Thyroid gland (tissue), 4 donors: Measurements from ENCODE around the gene F10. TPM values are rescaled to one million over a fixed set of nuclear protein-coding genes. Genes with fewer than 3 reads are reported as not detected.
"Not testable (repeated sequence)": the region's sequence is repeated elsewhere in the genome, so short reads cannot be mapped to it uniquely, and the experiment has no call there.

Experiments used
- DNase-seq, 2 donors: peaks; one replicate each; pipeline ENCODE4 v3.0.0-alpha.2; 2019
- H3K27ac ChIP-seq, 3 donors: fragments of 200-600 bp; sonication (generic); 1 replicate in 2 of 3; 2 replicates in 1 of 3; pipeline ENCODE4 v1.5.1; 2016 to 2019; ENCODE audit warnings: mild to moderate bottlenecking in 1 of 3, moderate library complexity in 1 of 3
- H3K27me3 ChIP-seq: fragments of 200-600 bp; sonication (generic); one replicate; pipeline ENCODE4 v1.5.1; 2019
- H3K36me3 ChIP-seq, 2 donors: fragments of 200-600 bp; sonication (generic); one replicate each; pipeline ENCODE4 v1.5.1; 2016 to 2019
- H3K4me1 ChIP-seq, 2 donors: fragments of 200-600 bp; sonication (generic); one replicate each; pipeline ENCODE4 v1.5.1; 2017 to 2019
- H3K4me3 ChIP-seq, 3 donors: fragments of 200-600 bp; sonication (generic); replicated peaks in 1 of 3; 1 replicate in 2 of 3; 2 replicates in 1 of 3; pipeline ENCODE4 v1.5.1; 2016; ENCODE audit warnings: mild to moderate bottlenecking in 1 of 3
- H3K9me3 ChIP-seq: fragments of 200-600 bp; sonication (generic); one replicate; pipeline ENCODE4 v1.5.1; 2017
- POLR2A ChIP-seq, 2 donors: fragments of 450-650 bp; IDR thresholded peaks; one replicate each; pipeline ENCODE4 v1.6.1; 2017; ENCODE audit warnings: antibody characterized with exemption in 2 of 2, mild to moderate bottlenecking in 2 of 2, moderate library complexity in 1 of 2
- WGBS, 2 donors: methylation state at CpG; one replicate each; pipeline ENCODE4 v1.1.5; 2017; 5-methylcytosine and 5-hydroxymethylcytosine counted together
- intact Hi-C: fragments of 100-400 bp; cut with DNase I; formaldehyde crosslinking; loops from one replicate; pipeline ENCODE4 v1.15.1; 2023
- total RNA-seq, 4 donors: library from RNA; depleted of rRNA; stranded (reverse); fragments of >200 nt; gene quantifications; one replicate each; pipeline ENCODE4 v1.2.3, GENCODE V29; 2016
- TF ChIP-seq, protein P1 (sequence below), 6 experiments: fragments of 200-600 bp in 3 of 6; fragments of 450-650 bp in 3 of 6; sonication (generic) in 3 of 6; IDR thresholded peaks; one replicate each; pipeline ENCODE4 v1.5.1; 2016 to 2019; ENCODE audit warnings: antibody characterized with exemption in 6 of 6, mild to moderate bottlenecking in 2 of 6, inconsistent platforms in 1 of 6, moderate library complexity in 1 of 6

The F10 gene
- total RNA-seq, 4 donors from 2014 or later = 4.0 to 19.9 (median 7.0) TPM

DNA sequence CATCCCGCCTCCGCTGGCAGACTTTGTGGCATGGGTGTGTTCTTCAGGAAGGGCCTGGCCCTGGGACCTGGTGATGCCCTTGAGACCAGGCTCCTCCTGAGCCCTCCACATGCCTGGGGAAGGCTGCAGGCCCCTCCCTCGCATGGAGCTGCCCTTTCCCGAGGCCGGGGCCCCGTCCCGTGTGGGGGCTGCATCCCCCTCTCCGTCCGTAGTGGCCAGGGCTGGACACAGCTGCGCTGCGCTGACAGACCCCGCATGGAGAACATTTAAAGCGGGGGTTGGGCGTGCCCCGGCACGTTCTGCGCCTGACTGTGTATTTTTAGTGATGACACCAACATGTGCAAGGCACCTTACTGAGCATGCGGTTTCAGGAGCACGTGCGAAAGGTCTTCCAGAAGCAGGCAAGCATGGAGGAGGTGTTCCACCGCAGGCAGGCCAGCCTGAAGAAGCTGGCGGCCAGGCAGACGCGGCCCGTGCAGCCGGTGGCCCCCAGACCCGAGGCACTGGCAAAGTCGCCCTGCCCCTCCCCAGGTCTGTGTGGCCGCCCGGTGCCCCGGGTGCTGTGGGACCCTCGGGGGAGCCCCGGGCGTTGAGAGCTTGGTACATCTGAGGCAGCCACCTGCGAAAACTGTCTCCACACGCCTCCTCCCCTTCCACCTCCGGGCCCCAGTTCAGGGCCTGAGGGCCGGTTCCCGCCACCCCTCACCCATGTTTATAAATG is 45.8 kb upstream of the F10 start:
- Histone ChIP-seq H3K4me3 (no peak overlapping the region), H3K27ac (no peak overlapping the region), H3K9me3 (no peaks in the 10 kb centered on the region), H3K27me3 (no peaks in the 10 kb centered on the region), H3K36me3 (peaks cover 37 to 44% of the 10 kb centered on the region in 2 donors), H3K4me1 (no peaks in the 10 kb centered on the region)
- TF ChIP-seq, protein P1, sequence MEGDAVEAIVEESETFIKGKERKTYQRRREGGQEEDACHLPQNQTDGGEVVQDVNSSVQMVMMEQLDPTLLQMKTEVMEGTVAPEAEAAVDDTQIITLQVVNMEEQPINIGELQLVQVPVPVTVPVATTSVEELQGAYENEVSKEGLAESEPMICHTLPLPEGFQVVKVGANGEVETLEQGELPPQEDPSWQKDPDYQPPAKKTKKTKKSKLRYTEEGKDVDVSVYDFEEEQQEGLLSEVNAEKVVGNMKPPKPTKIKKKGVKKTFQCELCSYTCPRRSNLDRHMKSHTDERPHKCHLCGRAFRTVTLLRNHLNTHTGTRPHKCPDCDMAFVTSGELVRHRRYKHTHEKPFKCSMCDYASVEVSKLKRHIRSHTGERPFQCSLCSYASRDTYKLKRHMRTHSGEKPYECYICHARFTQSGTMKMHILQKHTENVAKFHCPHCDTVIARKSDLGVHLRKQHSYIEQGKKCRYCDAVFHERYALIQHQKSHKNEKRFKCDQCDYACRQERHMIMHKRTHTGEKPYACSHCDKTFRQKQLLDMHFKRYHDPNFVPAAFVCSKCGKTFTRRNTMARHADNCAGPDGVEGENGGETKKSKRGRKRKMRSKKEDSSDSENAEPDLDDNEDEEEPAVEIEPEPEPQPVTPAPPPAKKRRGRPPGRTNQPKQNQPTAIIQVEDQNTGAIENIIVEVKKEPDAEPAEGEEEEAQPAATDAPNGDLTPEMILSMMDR (IDR thresholded peaks at IDR 0.05) = no peak
- no peak for TF ChIP-seq POLR2A (IDR thresholded peaks at IDR 0.05)
- intact Hi-C loops = no loop called here
- WGBS, 2 donors = 95 to 96% methylated on average over 14 to 24 of the region's 39 CpGs
- no peak for DNase-seq

- TF ChIP-seq, protein P1 (IDR thresholded peaks at IDR 0.05) = no peak
- TF ChIP-seq POLR2A (IDR thresholded peaks at IDR 0.05) = no peak
- Histone ChIP-seq H3K4me1 (no peaks in the 10 kb centered on the region), H3K4me3 (no peak overlapping the region), H3K27ac (no peak overlapping the region), H3K9me3 (no peaks in the 10 kb centered on the region), H3K27me3 (no peaks in the 10 kb centered on the region), H3K36me3 (peaks cover 37 to 44% of the 10 kb centered on the region in 2 donors)
- 86 to 98% methylated on average over 19 to 20 of the region's 20 CpGs for WGBS, 2 donors
- intact Hi-C loops = no loop called here
- DNase-seq = no peak
Measured at GRCh38 chr13:113077566-113077952, 45.0 kb upstream of the F10 start.

DNA sequence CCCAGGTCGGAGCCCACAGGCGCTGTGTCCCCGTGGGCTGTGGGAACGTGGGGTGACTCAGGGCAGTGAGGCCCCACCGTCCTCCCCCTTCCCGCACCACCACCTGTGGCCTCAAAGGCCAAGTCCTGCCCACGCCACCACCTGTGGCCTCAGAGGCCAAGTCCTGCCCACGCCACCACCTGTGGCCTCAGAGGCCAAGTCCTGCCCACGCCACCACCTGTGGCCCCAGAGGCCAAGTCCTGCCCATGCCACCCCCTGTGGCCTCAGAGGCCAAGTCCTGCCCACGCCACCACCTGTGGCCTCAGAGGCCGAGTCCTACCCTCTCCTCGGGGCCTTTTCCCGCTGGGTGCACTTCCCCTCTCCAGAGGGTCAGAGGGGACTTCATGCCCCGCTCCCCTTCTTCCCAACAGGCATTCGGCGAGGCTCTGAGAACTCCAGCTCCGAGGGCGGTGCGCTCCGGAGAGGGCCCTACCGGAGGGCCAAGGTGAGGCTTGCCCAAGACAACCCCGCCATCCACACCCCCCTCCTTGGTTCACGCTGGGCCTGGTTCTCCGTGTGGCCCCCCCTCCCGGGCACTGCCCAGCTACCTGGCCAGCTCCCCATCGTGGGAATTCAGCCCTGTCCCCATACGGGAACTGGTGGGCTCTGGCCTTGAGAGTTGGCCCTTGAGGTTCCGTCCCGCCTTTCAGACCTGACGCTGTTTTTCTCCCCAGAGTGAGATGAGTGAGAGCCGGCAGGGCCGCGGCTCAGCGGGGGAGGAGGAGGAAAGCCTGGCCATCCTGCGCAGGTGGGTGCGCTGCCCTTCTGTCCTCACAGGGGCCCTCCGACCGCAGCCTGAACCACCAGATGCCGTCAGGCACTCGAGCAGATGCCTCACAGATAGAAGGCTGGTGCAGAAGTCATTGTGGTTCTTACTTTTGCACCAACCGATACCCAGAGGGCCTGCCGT is 44.4 kb upstream of the F10 start:
- no peaks in the 10 kb centered on the region for H3K9me3 ChIP-seq
- no peaks in the 10 kb centered on the region for H3K27me3 ChIP-seq
- no peak overlapping the region for H3K4me3 ChIP-seq
- intact Hi-C loops = no loop called here
- TF ChIP-seq POLR2A (IDR thresholded peaks at IDR 0.05) = no peak
- TF ChIP-seq, protein P1 (IDR thresholded peaks at IDR 0.05) = no peak
- 91 to 95% methylated on average over 30 to 40 of the region's 42 CpGs for WGBS, 2 donors
- H3K4me1 ChIP-seq = peaks cover 3 to 6% of the 10 kb centered on the region in 2 donors
- DNase-seq = no peak
- H3K36me3 ChIP-seq = peaks cover 37 to 44% of the 10 kb centered on the region in 2 donors
- H3K27ac ChIP-seq = no peak overlapping the region

DNA sequence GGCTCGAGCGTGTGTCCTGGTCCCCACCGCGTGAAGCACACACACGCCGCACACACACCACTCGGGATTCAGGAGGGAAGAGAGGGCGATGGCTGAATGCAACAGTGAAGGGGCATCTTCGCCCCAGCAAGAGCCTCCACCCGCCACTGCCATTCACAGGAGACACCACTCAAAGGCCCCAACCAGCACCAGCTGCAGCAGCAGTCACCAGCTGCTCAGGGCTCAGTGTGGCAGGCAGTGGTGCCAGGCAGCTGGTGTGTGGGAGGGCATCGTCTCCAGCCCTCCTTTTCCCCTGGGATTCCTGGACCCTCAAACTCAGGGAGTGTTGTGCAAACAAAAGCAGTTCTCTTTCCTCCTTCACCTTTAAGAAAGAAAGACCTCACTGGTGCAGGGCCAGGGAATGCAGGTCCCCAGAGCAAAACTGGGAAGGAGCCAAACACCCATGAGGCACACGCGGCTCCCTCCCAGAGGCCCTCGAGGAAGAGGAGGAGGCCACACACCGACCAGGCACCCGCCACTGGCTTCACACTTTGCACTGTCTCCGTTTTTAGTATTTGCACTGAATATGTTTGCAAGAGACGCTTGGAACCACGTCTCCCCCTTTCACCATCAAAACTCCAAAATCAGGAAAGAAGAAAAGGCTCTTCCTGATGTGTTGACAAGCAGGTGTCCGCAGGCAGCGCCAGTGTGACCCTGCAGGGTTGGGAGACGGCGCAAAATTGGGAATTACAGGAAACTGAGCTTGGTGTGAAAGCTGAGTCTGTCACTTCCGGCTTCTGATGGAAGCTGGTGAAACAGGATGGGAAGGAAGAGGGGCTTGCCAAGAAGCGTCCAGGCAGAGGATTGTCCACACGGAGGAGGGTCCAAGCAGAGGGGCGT is 43.5 kb upstream of the F10 start:
- intact Hi-C loops = no loop called here
- DNase-seq = no peak
- WGBS, 2 donors = 78 to 79% methylated on average over 25 to 27 of the region's 27 CpGs
- TF ChIP-seq, protein P1 (IDR thresholded peaks at IDR 0.05) = no peak
- no peak for TF ChIP-seq POLR2A (IDR thresholded peaks at IDR 0.05)
- Histone ChIP-seq H3K9me3 (no peaks in the 10 kb centered on the region), H3K27me3 (no peaks in the 10 kb centered on the region), H3K4me1 (peaks cover 7 to 12% of the 10 kb centered on the region in 2 donors), H3K4me3 (no peak overlapping the region), H3K27ac (no peak overlapping the region), H3K36me3 (peaks cover 37 to 44% of the 10 kb centered on the region in 2 donors)

- H3K4me1 ChIP-seq = peaks cover 7 to 14% of the 10 kb centered on the region in 2 donors
- H3K36me3 ChIP-seq = peaks cover 32 to 40% of the 10 kb centered on the region in 2 donors
Measured at GRCh38 chr13:113079781-113080080, 42.9 kb upstream of the F10 start.

More at GRCh38 chr13:113079781-113080080, 42.9 kb upstream of the F10 start:
- intact Hi-C loops, H3K9me3 ChIP-seq, H3K4me3 ChIP-seq, H3K27me3 ChIP-seq, H3K27ac ChIP-seq, DNase-seq: not testable (repeated sequence)
- 73 to 76% methylated on average over 9 of the region's 9 CpGs for WGBS, 2 donors
